Breast epithelium (tissue), 3 donors: Measurements from ENCODE around the gene EXO1.

Experiments used
- CTCF ChIP-seq, 3 donors: fragments of 450-650 bp; IDR thresholded peaks; one replicate each; pipeline ENCODE4 v1.5.1; 2016 to 2017; ENCODE audit warnings: antibody characterized with exemption in 3 of 3, mild to moderate bottlenecking in 3 of 3, moderate library complexity in 3 of 3
- POLR2AphosphoS5 ChIP-seq, 3 donors: sonication (generic); formaldehyde crosslinking; IDR thresholded peaks; one replicate each; pipeline ENCODE4 v1.6.1; 2017; ENCODE audit warnings: antibody characterized with exemption in 3 of 3

- TF ChIP-seq POLR2AphosphoS5 (IDR thresholded peaks at IDR 0.05) (no peak), CTCF (IDR thresholded peaks at IDR 0.05) (no peak)
Measured at GRCh38 chr1:241802863-241803262, 45.1 kb upstream of the EXO1 start.
